Natural killer cell (primary cell): ENCODE measurements around the gene PLCD3. TPM values are rescaled to one million over a fixed set of nuclear protein-coding genes. Genes with fewer than 3 reads are reported as not detected.

Experiments used
- ATAC-seq, 3 donors: fragments of 150-1000 bp in 2 of 3; fragments of 200-7000 bp in 1 of 3; cut with Tn5 transposase; 1 replicate in 1 of 3; 2 replicates in 2 of 3; pipeline ENCODE4 v1.10.0; 2021; ENCODE audit warnings: mild to moderate bottlenecking in 2 of 3, moderate library complexity in 2 of 3
- DNase-seq, 2 donors: peaks; one replicate each; pipeline versions ENCODE4 v3.0.0 to v3.0.0-alpha.2; 2013 to 2021; ENCODE audit warnings: mixed read lengths in 1 of 2
- H3K27ac ChIP-seq: one replicate; pipeline ENCODE4 v1.5.1; 2013; ENCODE audit warnings: mild to moderate bottlenecking, low read length
- H3K27me3 ChIP-seq: one replicate; pipeline ENCODE4 v1.6.1; 2013; ENCODE audit warnings: low read length; ENCODE audit not compliant: control insufficient read depth, insufficient read depth
- H3K36me3 ChIP-seq: one replicate; pipeline ENCODE4 v1.6.1; 2013; ENCODE audit warnings: low read length; ENCODE audit not compliant: control insufficient read depth, insufficient read depth
- H3K4me1 ChIP-seq: one replicate; pipeline ENCODE4 v1.6.1; 2013; ENCODE audit warnings: low read length; ENCODE audit not compliant: control insufficient read depth, insufficient read depth
- H3K4me3 ChIP-seq: one replicate; pipeline ENCODE4 v1.5.1; 2013; ENCODE audit warnings: low read length
- H3K9me3 ChIP-seq: one replicate; pipeline ENCODE4 v1.6.1; 2013; ENCODE audit warnings: low read length; ENCODE audit not compliant: control insufficient read depth, insufficient read depth
- H3K27ac Mint-ChIP-seq, 2 donors: one replicate each; pipeline ENCODE4 v1.8.0; 2022; ENCODE audit warnings: mild to moderate bottlenecking in 2 of 2, mixed read lengths in 2 of 2, moderate library complexity in 1 of 2
- H3K27me3 Mint-ChIP-seq, 2 donors: one replicate each; pipeline ENCODE4 v1.8.0; 2022; ENCODE audit warnings: low read depth in 2 of 2, mixed read lengths in 2 of 2
- H3K36me3 Mint-ChIP-seq: one replicate; pipeline ENCODE4 v1.8.0; 2022; ENCODE audit warnings: mixed read lengths
- H3K4me1 Mint-ChIP-seq, 2 donors: one replicate each; pipeline ENCODE4 v1.8.0; 2022; ENCODE audit warnings: mixed read lengths in 2 of 2
- H3K4me3 Mint-ChIP-seq: one replicate; pipeline ENCODE4 v1.8.0; 2022; ENCODE audit warnings: mild to moderate bottlenecking, moderate library complexity, mixed read lengths
- H3K9me3 Mint-ChIP-seq, 2 donors: one replicate each; pipeline ENCODE4 v1.8.0; 2022; ENCODE audit warnings: mixed read lengths in 2 of 2
- CTCF ChIP-seq: fragments of 200-600 bp; IDR thresholded peaks from one replicate; pipeline ENCODE4 v1.8.0; 2022; ENCODE audit warnings: antibody characterized with exemption
- WGBS: methylation state at CpG from one replicate; pipeline ENCODE4 v1.1.7; 2013; ENCODE audit warnings: missing lambda C conversion rate; ENCODE audit not compliant: insufficient coverage; 5-methylcytosine and 5-hydroxymethylcytosine counted together
- intact Hi-C: fragments of 100-400 bp; cut with micrococcal nuclease; formaldehyde crosslinking; loops from one replicate; pipeline ENCODE4 v1.14.2; 2022
- total RNA-seq, 4 donors: library from RNA; stranded (reverse); fragments of 120-200 nt in 1 of 4; gene quantifications; one replicate each; pipeline versions ENCODE4 v1.2.3 to v1.2.4, GENCODE V29; 2013 to 2022

Gene PLCD3
- total RNA-seq, 3 donors from 2014 or later (not counting 1 experiment from before 2014, with no cell fraction given), result 2.5 to 2.9 (median 2.5) TPM

DNA sequence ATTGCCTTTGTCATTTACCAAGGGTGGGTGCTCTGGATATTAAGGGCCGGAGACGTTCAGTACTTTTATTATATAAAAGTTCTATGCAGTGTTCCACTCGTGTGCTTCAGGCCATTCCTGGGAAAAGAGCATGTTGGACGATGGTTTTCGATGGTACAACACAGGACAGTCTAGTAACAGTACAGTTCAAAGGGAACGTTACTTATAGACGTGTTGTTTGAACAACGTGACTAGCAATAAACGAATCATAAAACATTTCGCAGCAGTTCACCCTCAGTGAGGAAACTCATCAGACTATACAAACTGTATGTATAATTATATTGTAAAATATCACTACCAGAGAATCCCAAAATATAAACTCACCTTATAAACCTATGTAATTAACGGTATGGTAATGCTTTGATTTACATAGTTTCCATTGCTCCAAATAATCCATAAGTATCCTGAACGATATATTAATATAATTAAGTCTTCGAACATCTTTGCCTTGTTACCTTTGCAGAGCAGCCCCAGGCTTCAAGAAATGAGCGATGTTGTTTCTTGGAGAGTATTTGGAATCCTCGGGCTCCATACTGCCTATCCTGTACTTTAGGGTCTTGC lies 70.6 kb downstream of the PLCD3 start:
- H3K27ac ChIP-seq, result peak overlapping the region; percentile 84
- H3K36me3 ChIP-seq, result no peaks in the 10 kb centered on the region
- DNase-seq, result no peak
- no peak for ATAC-seq
- H3K9me3 Mint-ChIP-seq, result no peaks in the 10 kb centered on the region
- no peaks in the 10 kb centered on the region for H3K36me3 Mint-ChIP-seq
- H3K4me3 Mint-ChIP-seq, result peak overlapping the region; percentile 91
- WGBS, result 17% methylated on average over 8 of the region's 15 CpGs
- no peak for TF ChIP-seq CTCF
- peak overlapping the region; percentile 90 to 100 for H3K27ac Mint-ChIP-seq
- peak overlapping the region; percentile 87 for H3K4me3 ChIP-seq
- peaks cover 20% of the 10 kb centered on the region for H3K4me1 ChIP-seq
- peaks cover 27 to 31% of the 10 kb centered on the region in 2 donors for H3K4me1 Mint-ChIP-seq
- H3K27me3 ChIP-seq, result no peaks in the 10 kb centered on the region
- intact Hi-C loops, result loop anchor here (1.0 to 2.0 kb wide), 5 partner anchors 9 to 162 kb away; partner anchors contain the start of genes EFTUD2, HEXIM1, HEXIM2 and PLCD3
- no peaks in the 10 kb centered on the region for H3K27me3 Mint-ChIP-seq
- no peaks in the 10 kb centered on the region for H3K9me3 ChIP-seq

DNA sequence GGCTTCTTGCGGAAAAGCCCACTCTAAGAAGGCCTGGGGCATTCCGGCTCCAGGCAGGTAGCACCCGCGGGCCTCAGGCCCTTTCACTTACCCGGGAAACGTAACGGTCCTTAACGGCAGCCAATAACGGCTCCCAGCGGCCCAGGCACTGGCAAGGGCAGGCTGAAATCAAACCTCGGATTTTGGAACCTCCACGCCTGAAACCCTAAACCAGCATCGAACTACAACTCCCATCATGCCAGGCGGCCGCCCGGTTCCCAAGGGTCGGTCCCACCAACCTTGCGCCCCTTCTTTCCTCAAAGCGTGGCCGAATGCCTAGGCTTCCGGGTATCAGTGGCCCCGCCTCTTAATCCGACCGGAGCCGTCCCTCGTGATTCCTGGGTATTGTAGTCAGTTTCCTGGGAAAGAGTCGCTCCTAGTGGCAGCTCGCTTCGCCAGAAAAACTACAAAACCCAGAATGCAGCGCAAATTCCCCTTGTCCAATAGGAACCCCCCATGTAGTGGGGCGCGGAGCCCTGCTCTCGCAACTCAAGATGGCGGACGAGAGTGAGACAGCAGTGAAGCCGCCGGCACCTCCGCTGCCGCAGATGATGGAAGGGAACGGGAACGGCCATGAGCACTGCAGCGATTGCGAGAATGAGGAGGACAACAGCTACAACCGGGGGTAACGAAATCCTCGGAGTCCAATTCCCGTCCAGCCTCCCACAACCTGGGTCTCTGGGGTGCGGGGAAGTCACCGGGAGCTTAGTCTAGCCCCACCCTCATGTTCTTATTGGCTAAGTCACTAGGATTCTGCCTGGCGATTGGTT lies 71.3 kb downstream of the PLCD3 start, which contains the start of gene NMT1:
Gene NMT1, plus strand, starts transcription at position 521 of the 809 bp plus-strand sequence. Its CDS starts 13 bp downstream, at position 534.
- WGBS, result 0% methylated on average over 50 of the region's 50 CpGs
- intact Hi-C loops, result loop anchor here (1.0 to 2.0 kb wide), 5 partner anchors 9 to 162 kb away; partner anchors contain the start of genes EFTUD2, HEXIM1, HEXIM2 and PLCD3
- peaks cover 20% of the 10 kb centered on the region for H3K4me1 ChIP-seq

DNA sequence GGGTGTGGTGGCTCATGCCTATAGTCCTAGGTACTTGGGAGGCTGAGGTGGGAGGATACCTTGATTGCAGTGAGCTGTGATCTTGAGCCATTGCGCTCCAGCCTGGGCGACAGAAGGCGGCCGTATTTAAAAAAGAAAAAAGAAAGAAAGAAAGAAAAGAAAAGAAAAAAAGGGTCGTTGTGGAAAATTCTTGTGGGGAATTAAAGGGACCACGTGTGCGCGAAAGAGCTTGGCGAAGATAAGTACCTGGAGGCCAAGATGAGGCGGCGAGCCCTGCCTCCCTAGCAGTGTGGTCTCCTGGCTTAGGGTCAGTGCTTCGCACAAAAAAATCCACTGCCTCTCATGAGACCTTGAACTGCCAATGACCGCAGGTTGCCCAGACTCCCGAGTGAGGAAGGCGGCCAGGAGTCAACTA lies 71.9 kb downstream of the PLCD3 start:
- Mint-ChIP-seq H3K4me3 (peak overlapping the region; percentile 91), H3K27ac (peak overlapping the region; percentile 90 to 100), H3K4me1 (peaks cover 28 to 31% of the 10 kb centered on the region in 2 donors), H3K9me3 (no peaks in the 10 kb centered on the region), H3K27me3 (no peaks in the 10 kb centered on the region), H3K36me3 (no peaks in the 10 kb centered on the region)
- DNase-seq (no peak), ATAC-seq (no peak)
- 20% methylated on average over 15 of the region's 15 CpGs for whole genome bisulfite sequencing
- Histone ChIP-seq H3K9me3 (no peaks in the 10 kb centered on the region), H3K4me3 (peak overlapping the region; percentile 87), H3K27ac (peak overlapping the region; percentile 84), H3K36me3 (no peaks in the 10 kb centered on the region), H3K4me1 (peaks cover 20% of the 10 kb centered on the region), H3K27me3 (no peaks in the 10 kb centered on the region)
- no peak for TF ChIP-seq CTCF
- intact Hi-C loops, result loop anchor here (2.0 kb wide), 1 partner anchor 72 kb away; the partner anchor contains the start of gene PLCD3

More for the DNA sequence above, 71.3 kb downstream of the PLCD3 start, which contains the start of gene NMT1:
- Histone ChIP-seq H3K4me3 (peak within 1 kb of the TSS; percentile 87), H3K9me3 (no peaks in the 10 kb centered on the region), H3K27me3 (no peaks in the 10 kb centered on the region), H3K36me3 (no peaks in the 10 kb centered on the region), H3K27ac (peak within 1 kb of the TSS; percentile 84)
- ATAC-seq, result peak; percentile 89 to 97 (median 89)
- Mint-ChIP-seq H3K4me3 (peak within 1 kb of the TSS; percentile 91), H3K27ac (peak within 1 kb of the TSS; percentile 90 to 100), H3K36me3 (no peaks in the 10 kb centered on the region), H3K27me3 (no peaks in the 10 kb centered on the region), H3K9me3 (no peaks in the 10 kb centered on the region), H3K4me1 (peaks cover 26 to 31% of the 10 kb centered on the region in 2 donors)
- no peak for TF ChIP-seq CTCF
- DNase-seq, result peak; percentile 90 to 98

Other genes with a start within 250 kb of the PLCD3 start
- gene EFTUD2, start 233.1 kb downstream of the PLCD3 start, total RNA-seq, result 100 to 1,000 TPM; 135 to 178 (median 164) TPM
- gene GFAP, start 217.0 kb downstream of the PLCD3 start, total RNA-seq, result not detected
- 1 to 10 TPM in 2 of 3 donors, under 1 TPM in 1; 0.53 to 1.3 (median 1.1) TPM for gene KIF18B, start 184.7 kb downstream of the PLCD3 start, total RNA-seq
- gene C1QL1, start 164.2 kb downstream of the PLCD3 start, total RNA-seq, result not detected
- 10 to 100 TPM; 15.4 to 21.4 (median 21.1) TPM for gene DCAKD, start 80.9 kb downstream of the PLCD3 start, total RNA-seq
- gene NMT1, start 71.2 kb downstream of the PLCD3 start, total RNA-seq, result 10 to 100 TPM; 56.6 to 94.7 (median 77.6) TPM
- gene ACBD4, start 3.2 kb upstream of the PLCD3 start, total RNA-seq, result 10 to 100 TPM; 12.0 to 15.9 (median 14.2) TPM
- gene HEXIM1, start 16.0 kb upstream of the PLCD3 start, total RNA-seq, result 10 to 100 TPM; 64.9 to 80.7 (median 79.8) TPM
- gene HEXIM2, start 29.4 kb upstream of the PLCD3 start, total RNA-seq, result 1 to 10 TPM; 4.1 to 5.3 (median 4.5) TPM
- gene FMNL1, start 89.4 kb upstream of the PLCD3 start, total RNA-seq, result 100 to 1,000 TPM; 741 to 836 (median 752) TPM
- gene SPATA32, start 129.6 kb upstream of the PLCD3 start, total RNA-seq, result under 1 TPM in 1 of 3 donors, not detected in 2; 0.43 TPM
- gene MAP3K14, start 184.5 kb upstream of the PLCD3 start, total RNA-seq, result 10 to 100 TPM; 28.0 to 31.9 (median 31.6) TPM